GM19438 (cell line): ENCODE measurements around the gene AKT1S1.
A peak's percentile ranks its signal among the peaks of the same experiment; 100 is the strongest.

Experiments used
- ATAC-seq: cut with Tn5 transposase; IDR thresholded peaks from one replicate; pipeline ENCODE4 v1.9.1; 2021; ENCODE audit warnings: low read depth; ENCODE audit not compliant: unreplicated experiment

Gene AKT1S1

DNA sequence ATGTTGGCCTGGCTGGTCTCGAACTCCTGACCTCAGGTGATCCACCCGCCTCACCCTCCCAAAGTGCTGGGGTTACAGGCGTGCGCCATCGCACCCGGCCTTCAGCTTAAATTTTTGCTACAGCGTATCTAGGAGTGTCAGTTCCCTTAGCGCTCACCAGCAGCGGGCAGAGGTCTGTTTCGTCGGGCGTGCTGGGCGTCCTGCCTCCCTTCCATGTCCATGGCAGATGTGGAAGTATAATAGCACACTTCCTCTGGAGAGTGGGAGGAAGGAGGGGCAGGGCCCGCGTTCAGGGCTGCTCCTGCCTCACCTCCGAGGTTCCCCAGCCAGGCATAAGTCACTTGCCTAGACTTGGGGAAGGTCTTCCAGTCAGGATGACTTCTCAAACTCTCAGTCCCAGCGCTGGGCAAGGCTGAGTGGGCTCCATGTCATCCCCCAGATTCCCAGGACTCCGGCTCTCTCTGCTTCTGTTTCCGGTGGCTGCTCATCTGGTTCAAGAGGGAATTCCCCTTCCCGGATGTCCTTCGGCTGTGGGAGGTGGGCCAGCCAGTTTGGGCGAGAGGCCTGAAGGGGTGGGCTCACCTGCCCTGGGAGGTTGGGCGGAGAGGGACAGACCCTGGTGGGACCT is 10.0 kb upstream of the AKT1S1 start:
- ATAC-seq = no peak

DNA sequence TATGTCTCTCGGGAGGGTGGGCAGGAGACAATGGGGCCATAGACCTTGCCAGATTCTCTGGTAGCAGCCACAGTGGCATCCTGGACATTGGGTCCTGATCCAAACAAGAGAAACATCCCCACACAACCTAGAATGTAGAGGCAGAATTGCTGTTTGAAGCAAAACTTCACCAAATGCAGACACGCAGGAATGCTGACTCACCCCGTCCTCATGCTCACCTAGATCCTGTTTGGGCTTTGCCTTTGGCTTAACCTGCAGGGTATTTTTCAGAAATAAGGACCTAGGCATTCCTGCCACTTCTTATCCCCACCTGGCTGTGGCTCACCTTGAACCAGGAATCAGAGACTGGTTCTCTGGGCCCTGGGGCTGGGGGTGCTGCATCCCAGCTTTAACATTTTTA is 7.6 kb upstream of the AKT1S1 start:
- ATAC-seq = no peak

DNA sequence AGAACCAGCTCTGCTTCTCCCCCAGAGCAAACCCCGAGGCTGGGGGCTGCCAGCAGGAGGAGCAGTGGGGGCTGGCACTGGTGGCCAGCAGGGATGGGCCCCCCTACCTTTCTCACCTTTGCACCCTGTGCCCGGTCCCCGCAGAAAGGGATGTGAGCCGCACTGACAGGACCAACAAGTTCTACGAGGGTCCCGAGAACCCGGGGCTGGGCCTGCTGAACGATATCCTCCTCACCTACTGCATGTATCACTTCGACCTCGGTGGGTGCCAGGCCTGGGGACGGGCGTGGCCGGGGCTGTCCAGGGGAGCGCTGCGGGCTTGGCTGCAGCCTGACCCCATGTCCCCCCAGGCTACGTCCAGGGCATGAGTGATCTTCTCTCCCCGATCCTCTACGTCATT is 7.0 kb upstream of the AKT1S1 start:
- no peak for ATAC-seq

DNA sequence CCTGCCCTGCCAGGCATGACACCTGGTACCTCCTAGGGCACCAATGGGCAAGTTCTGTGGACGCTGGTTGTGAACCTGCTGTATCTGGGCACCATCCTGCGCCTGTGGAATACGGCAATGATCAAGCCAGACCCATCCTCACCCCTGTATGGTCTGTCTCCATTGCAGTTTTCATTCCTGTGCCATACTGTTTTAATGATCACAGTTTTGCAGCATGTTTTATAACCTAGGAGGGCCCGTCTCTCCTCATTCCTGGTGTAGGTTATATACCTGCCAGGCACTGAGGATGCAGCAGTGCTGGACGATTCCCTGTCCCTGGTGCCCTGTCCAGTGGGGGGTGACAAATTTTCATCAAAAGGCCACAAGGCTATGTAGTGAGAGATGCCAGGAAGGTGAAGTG is 5.9 kb upstream of the AKT1S1 start:
- no peak for ATAC-seq

DNA sequence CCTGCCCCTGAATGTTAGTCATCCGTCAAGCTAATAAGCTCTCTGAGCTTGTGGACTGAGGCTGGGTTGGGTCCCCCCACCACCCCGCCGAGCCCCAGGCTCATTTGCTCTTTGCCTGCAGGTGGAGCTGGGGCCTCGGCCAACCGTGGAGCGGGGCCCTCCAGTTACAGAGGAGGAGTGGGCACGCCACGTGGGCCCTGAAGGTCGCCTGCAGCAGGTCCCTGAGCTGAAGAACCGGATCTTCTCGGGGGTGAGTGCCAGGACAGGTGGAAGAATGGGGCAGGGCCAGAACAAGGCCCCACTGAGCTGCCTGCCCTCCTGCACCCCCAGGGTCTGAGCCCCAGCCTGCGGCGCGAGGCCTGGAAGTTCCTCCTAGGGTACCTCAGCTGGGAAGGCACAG is 5.5 kb upstream of the AKT1S1 start:
- ATAC-seq = no peak

DNA sequence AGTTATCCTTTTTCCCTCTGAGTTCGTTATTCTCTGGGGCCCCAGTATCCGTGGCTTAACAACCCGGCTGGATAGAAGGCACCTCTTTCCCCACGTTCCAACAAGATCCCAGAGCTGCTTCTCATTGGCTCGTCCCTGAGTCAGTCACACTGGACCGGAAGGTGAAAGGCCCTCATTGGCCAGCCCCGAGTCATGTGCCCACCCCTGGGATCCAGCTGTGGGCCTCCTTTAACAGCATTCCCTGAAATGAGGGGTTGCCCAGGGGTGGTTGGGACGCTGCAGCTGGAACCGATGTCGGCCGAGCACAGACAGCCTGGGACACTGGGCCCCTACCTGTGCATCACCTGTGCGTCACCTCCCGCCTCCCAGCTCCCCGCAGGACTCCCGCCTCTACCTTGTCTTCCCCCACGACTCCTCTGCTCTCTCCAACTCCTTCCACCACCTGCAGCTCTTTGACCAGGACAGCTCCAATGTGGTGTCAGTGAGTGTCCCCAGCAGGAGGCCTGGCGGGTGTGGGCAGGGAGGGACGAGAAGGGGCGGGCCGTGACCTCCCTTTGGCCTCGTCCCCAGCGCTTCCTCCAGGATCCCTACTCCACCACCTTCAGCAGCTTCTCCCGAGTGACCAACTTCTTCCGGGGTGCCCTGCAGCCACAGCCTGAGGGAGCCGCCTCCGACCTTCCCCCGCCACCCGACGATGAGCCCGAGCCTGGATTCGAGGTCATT is 4.7 kb upstream of the AKT1S1 start:
- no peak for ATAC-seq

DNA sequence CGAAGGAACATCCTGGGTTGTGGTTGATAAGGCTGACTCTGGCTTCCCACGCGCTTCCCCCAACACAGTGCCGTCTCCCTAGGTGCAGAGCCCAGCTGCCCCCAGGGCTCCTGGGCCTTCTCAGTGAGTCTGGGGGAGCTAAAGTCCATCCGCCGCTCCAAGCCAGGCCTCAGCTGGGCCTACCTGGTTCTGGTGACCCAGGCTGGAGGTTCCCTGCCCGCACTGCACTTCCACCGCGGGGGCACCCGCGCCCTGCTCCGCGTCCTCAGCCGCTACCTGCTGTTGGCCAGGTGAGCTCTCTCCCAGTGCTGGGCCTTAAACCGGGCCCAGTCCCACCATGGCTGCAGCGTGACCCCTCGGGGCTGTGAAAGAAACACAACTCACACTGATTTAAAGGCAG is 4.0 kb upstream of the AKT1S1 start:
- no peak for ATAC-seq

DNA sequence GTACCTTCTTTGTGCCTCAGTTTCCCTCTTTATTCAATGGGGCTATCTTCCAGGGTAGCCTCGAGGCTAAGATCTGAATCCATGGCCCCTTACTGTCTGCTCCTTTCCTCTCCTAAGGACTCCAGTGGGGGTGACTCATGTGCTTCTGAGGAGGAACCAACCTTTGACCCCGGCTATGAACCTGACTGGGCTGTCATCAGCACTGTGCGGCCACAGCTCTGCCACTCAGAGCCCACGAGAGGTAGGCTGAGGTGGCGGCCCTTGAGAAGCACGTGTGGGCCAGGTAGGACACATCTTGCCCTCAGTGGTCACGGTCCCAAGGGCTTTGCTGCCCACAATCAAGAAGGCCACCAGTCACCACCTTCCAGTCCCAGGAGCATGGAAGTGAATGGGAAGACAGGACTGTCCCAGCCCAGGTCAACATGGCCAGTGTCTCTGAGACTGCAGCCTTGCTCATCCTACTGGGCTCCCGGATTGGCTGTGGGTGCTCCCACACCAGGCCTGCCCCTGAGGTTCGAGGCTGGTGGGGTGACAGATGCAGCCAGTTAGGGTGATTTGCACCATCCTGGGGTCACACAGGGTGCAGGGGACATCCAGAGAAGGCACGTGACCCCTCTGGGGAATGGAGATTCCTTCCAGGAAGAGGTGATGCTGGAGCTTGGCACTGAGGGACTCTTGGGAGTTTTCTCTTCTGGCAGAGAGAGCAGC is 3.2 kb upstream of the AKT1S1 start:
- no peak for ATAC-seq

DNA sequence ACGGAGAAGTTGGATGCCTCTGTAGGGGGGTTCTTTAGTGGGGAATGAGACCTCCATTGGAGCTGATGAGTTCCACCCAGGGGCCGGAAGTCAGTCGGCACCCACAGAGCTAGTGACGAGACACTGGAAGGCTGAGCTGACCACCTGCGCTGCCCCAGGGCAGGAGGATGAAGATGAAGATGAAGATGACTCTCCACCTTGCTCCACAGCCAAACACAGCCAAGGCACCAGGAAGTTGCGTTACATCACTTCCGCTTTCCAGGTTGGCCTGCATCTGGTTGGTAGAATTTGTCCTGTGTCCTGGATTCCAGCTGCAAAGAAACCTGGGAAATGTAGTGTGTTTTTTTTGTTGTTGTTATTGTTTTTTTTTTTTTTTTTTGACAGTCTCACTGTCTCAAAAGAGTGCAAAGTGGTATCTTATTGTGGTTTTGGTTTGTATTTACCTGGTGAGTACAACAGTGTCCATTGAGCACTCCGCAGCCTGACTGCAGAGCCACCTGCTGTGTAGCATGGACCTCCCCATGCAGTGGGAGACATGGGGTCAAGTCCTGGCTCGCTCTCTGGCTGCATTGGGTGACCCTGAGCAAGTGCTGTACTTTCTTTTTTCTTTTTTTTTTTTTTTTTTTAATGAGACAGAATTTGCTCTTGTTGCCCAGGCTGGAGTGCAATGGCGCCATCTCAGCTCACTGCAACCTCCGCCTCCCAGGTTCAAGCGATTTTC is 2.2 kb upstream of the AKT1S1 start:
- ATAC-seq = no peak

DNA sequence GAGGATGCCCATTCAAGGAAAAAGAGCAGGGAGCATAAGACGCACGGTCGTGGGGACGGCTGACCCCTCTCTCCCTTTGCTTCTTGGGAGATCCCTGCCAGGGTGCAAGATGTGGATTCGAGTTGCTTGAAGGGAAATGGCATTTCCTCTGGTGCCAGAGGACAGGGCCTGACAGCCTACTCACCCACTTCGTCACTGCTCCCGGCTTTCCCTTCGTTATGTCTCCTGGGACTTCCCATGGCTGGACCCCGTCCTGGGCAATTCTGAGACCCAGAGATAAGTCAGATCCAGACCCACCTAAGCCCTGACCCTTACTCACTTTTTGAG is 1.6 kb upstream of the AKT1S1 start:
- ATAC-seq = no peak

DNA sequence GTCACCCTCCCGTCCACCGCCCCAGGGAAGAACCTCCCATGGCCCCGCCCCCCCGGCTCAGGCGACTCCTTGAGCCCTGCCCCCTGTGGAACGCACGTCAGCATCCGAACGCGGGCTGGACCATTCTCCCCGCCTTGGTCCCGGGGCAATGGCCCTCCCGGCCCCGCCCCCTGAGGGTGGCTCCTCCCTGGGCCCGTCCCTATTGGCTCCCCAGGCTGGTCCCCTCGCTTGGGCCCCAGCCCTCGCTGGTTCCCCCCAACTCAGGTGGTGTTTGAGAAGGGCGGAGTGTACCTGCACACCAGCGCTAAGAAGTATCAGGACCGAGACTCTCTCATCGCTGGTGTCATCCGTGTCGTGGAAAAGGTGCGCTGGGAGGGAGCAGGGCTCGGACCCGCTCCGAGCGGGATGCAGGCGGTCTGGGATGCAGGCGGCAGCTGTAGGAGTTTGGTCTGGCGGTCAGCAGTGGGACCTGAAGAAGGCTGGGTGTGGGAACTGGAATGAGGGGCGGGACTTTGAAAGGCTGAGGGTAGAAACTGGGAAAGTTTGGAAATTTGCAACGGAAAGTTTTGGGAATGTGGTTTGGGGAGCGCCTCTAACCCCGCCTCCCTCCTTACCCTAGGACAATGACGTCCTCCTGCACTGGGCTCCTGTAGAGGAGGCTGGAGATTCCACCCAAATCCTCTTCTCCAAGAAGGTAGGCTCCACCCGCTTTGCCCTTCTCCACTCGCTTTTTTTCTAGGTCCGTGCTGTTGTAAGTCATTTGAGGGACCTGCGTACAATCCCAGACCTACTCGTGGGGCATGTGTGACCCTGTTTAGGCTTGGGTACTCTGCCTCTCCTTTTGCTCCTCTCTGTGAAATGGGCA is 956 bp upstream of the AKT1S1 start:
- peak; percentile 43 for ATAC-seq

DNA sequence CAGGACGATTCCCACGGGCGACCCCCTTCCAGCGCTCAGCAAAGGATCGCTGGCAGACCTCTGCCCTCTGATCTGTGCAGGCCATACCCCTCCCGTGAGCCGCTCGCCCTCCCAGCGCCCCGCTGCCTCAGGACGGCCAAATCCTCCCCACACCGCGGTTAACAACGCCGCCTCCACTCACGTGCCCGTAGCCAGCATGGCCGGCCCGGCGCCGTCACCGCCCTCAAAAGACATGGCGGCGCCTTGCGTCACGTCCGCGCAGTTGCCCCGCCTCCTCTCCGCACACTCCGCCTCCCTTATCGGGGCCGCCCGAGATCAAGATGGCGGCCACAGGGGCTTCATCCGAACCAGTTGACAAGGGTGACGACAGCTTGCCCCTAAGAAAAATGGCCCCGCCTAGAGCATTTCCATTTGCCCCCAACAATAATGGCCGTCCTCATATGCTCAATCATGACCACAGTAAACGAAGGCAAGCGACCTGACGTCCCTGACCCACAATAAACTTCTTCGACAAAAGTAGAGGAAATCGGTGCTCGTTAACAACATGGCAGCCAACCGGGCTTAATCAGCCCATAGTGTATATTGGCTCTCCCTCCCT is 634 bp downstream of the AKT1S1 start:
- peak; percentile 37 for ATAC-seq

DNA sequence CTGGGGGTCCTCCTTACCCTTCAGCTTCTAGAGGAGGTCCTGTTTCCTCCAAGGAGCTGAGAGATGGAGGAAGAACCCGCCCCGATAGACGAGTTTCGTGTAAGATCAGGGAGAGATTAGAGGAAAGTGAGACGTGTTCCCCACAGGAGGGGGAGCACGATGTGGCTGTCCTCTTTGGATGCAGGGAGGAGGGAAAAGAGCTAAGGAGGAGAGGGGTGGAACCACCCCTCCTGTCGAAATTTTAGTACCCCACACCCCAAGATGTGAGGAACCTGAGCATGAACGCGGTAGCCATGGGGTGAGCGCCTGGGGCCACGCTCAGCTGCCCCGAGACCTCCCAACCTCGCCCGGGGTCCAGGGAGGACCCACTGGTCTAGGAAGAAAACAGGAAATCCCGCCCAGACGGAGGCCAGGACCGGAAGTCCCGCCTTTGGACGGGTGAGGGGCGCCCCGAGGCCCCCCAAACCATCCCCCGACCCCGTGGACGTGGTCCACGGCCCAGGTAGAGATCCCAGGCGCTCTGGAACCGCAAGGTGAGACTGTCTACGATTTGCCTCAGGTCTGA is 1.2 kb downstream of the AKT1S1 start:
- ATAC-seq = no peak

DNA sequence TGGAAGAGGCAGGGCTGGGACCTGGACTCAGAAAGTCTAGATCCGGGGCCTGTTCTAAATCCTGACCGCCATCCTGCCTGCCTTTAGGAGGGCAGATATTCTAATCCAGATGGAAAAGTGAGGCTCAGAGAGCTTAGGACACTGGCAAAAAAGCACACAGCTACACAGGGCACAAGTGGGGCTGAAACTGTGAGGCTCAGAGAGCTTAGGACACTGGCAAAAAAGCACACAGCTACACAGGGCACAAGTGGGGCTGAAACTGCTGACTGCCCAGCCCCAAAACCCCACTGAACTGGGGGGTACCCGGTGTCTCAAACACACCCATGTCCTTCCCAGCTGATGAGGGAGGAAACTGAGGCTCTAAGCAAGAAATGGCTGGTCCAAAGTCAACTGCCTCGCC is 2.0 kb downstream of the AKT1S1 start:
- no peak for ATAC-seq

DNA sequence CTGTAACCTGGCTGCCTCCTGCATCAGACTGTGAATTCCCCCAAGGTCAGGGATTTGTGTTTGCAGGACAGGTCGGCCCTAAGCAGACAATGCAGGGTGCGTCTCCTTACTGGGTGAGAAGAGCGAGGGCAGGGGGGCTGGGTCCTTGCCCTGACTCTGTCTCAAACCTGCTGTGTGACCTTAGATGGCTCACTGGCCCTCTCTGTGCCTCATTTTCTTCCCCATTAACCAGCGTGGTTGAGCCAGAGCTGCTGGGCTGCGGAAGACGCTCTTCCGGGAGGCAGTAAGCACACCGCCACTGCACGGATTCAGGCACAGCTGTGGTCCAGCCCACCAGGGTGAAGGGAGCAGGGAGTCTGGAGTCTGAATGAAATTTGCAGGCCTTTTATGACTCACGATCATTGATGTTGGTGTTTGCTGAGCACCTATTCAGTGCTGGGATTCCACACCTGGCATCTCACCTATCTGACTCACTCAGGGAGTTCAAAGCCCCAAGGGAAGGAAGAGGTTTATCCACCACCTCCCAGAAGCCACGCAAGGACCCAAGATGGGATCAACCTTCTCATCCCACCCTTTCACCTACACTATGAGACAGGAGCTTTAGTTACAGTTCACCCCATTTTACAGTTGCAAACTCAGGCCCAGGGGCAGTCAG is 2.5 kb downstream of the AKT1S1 start:
- no peak for ATAC-seq

DNA sequence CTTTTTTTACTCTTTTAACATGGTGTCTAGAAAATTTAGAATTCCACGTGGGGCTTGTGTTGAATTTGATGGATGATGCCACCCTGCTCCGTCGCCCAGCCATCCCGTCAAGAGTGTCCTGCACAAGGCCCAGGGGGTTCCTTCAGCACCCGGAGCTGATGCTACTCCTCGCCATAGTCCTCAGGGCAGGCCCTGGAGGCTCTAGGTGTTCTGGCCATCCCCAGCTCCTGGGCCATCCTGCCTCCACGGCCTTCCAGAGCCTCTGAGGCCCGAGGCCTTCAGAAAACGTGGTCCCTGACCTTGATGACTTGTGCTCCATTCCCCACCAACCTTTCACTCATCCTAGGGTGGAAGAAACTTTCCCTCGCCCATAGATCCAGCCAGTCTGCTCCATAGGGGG is 3.3 kb downstream of the AKT1S1 start:
- no peak for ATAC-seq

DNA sequence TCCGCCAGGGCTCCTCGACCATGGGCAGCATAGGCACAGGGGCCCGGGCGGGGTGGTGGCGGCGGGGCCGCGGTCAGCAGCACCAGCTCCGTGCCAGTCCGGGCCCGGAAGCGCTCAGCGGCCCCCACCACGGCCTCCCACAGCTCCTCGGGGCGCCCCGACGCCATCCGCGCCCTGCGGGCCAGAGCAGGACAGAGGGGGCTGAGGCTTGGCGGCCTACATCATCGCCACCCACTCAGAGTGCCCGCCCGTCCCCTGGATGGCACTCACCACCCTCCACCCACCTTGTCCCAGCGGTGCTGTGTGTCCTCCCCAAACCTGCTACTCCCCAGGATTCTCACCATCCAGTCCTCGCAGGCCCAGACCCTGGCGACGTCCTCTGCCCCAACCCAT is 4.0 kb downstream of the AKT1S1 start:
- ATAC-seq = no peak

DNA sequence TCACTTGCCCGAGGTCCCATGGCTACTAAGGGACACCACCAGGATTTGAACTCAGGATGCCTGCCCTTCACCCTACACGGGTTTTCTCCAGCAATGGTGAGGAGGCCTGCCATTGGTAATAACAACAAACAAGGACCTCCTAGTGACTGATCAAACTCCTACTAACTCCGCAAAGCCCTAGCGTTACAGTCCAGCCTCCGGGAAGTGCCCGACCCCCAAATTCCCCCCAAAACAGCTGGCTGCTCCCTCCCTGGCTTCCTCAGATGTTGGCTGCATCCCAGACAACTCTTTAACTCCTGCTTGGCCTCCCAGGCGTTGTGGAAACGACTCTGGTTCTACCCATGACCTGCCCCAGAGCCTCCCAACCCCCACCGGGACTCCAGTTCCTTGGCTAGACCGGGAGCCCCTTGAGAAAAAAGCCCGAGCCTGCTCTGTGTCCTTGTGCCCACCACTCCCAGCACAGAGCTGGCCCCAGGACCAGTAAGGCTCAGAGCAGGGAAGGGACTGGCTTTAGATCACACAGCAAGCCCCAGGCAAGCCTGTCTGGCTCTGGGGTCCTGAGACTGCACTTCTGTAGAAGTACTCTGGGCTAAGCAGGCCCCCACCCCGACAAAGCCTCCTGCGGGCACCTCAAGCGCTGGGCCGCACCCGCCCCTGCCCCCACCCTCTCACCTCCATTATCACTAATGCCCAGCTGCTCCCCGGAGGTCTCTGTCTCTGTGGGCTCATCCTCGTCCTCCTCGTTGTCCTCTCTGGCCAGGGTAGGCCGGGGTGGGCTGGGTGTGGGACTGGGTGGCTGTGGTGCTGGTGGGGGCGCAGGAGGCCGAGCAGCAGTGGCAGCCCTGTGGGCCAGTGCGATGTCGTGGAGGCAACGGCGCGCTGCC is 4.7 kb downstream of the AKT1S1 start:
- ATAC-seq = no peak
